ENCODE results near the gene CYP2C9.
"Not testable (repeated sequence)": the region's sequence is repeated elsewhere in the genome, so short reads cannot be mapped to it uniquely, and the experiment has no call there.

Gene CYP2C9

GRCh38 chr10:94938383-94938782 lies at the start of gene CYP2C9:
CYP2C9 (plus strand) TSS chr10:94938658; CDS start chr10:94938683, 25 bp downstream.
- no peak for DNase-seq

- no peak for DNase-seq
Measured at GRCh38 chr10:94889123-94889522, 49.3 kb upstream of the CYP2C9 start.

- no peak for DNase-seq
Measured at GRCh38 chr10:94890264-94891022, 48.0 kb upstream of the CYP2C9 start.

DNA sequence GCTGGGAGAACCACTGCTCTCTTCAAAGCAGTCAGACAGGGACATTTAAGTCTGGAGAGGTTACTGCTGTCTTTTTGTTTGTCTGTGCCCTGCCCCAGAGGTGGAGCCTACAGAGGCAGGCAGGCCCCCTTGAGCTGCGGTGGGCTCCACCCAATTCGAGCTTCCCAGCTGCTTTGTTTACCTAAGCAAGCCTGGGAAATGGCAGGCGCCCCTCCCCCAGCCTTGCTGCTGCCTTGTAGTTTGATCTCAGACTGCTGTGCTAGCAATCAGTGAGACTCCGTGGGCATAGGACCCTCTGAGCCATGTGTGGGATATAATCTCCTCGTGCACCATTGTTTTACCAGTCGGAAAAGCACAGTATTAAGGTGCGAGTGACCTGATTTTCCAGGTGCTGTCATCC lies 40.0 kb upstream of the CYP2C9 start:
- DNase-seq = not testable (repeated sequence)

DNA sequence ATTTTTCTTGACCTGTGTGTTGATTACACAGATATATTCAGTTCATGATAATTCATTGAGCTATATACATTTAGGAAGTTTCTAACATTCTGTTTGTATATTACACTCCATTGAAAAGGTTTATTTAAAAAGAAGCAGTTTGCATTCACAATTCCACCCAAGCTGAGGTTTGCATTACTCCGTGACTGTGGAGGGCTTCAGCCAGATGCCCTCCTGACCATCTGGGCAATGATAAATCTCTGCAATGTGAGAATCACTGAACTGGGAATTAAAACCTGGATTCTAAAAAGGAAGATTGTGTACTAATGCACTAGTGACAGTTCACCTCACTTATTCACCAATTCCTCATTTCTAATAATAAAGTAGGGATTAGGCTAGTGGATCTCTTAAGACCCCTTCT lies 36.4 kb upstream of the CYP2C9 start:
- DNase-seq = no peak

GRCh38 chr10:94902570-94902969 lies 35.9 kb upstream of the CYP2C9 start:
- DNase-seq = no peak

DNA sequence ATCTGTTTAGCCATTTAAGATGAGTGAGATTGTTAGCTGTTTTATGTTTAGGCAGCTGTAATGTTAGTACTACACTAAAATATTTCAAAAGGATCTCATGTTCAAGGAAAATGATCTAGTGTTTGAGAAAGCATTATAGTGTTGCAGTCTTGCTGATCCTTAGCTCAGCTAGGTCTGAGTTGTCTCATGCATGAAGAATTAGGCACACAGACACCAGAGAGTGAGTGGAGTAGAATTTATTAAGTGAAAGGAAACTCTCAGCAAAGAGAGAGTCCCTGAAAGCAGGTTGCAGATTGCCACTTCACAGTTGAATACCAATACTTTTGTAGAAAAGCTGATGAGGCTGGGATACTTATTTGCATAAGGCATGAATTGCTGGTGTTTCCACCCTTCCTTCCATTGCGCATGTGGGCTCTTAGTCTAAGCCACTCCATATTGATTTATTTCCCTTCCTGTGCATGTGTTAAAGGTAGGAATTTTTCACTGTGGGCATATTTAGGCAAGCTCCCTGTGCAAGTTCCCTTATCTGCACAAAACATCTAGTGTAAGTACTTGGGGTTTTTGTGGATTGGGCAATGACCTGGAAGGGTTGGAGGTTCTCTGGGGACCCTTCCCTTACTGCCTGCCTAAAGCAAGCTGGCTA lies 33.8 kb upstream of the CYP2C9 start:
- not testable (repeated sequence) for DNase-seq

GRCh38 chr10:94916423-94916822 lies 22.0 kb upstream of the CYP2C9 start:
- no peak for DNase-seq

GRCh38 chr10:94936721-94937120 lies 1.7 kb upstream of the CYP2C9 start:
- no peak for DNase-seq

DNA sequence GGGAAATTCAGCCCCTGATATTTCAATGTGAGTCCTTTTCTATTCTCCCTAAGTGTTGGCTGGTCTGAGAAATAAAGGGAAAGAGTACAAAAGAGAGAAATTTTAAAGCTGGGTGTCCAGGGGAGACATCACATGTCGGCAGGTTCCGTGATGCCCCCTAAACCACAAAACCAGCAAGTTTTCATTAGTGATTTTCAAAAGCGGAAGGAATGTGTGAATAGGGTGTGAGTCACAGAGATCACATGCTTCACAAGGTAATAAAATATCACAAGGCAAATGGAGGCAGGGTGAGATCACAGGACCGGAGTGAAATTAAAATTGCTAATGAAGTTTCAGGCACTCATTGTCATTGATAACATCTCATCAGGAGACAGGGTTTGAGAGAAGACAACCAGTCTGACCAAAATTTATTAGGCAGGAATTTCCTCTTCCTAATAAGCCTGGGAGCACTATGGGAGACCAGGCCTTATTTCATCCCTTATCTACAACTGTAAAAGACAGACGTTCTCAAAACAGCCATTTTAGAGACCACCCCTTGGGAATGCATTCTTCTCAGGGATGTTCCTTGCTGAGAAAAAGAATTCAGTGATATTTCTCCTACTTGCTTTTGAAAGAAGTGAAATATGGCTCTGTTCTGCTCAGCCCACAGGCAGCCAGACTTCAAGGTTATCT lies 5.1 kb downstream of the CYP2C9 start:
- DNase-seq = not testable (repeated sequence)

DNA sequence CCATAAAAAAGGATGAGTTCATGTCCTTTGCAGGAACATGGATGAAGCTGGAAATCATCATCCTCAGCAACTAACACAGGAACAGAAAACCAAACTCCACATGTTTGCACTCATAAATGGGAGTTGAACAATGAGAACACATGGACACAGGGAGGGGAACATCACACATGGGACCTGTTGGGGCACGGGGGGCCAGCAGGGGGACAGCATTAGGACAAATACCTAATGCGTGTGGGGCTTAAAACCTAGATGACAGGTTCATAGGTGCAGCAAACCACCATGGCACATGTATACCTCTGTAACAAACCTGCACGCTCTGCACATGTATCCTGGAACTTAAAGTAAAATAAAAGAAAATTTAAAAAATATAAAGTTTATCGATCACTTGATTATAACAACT lies 7.7 kb downstream of the CYP2C9 start:
- not testable (repeated sequence) for DNase-seq

DNA sequence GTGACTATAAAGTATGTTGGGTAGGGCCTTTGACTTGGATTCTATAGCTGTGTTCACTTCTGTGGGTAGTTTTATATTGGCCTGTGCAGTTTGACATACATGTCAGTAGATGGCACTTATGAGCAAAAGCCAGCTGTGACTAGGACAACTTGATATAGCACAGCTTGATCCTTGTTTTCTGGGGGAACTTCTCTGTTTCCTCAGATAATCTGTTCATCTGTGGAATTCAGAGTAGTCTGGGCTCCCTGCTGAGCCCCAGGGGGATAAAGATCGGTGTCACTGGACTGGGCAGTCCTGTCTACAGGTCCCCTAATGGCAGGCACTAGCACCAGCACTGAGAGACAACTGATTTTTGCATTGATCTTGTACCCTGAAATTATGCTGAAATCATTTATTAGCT lies 25.4 kb downstream of the CYP2C9 start:
- no peak for DNase-seq

DNA sequence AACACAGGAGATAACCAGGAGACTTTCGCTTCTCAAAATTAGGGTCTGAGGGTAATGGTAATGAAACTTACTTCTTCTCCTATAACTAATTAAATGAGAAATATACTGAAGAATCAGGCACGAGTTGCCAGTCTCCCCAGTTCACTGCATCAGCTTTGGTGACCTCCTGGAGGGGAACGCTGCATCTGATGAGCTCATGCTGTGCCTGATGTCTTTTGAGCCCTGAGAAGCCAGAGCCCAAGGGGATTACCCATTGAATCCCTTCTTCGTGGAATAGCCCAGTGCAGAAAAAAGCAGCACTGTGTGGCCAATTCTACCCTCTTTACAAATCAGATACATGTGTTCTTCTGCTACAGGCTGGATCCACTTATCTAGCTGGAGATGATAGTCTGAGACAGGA lies 45.1 kb downstream of the CYP2C9 start:
- DNase-seq = no peak

- DNase-seq = no peak
Measured at GRCh38 chr10:94989192-94989591, 50.7 kb downstream of the CYP2C9 start.

GRCh38 chr10:94991243-94991888 lies 52.9 kb downstream of the CYP2C9 start:
- DNase-seq = no peak

- DNase-seq = no peak
Measured at GRCh38 chr10:94992811-94993210, 54.4 kb downstream of the CYP2C9 start.

GRCh38 chr10:94997741-94998174 lies 59.3 kb downstream of the CYP2C9 start:
- DNase-seq = no peak

GRCh38 chr10:95026461-95026860 lies 88.0 kb downstream of the CYP2C9 start:
- DNase-seq = no peak

- no peak for DNase-seq
Measured at GRCh38 chr10:95031656-95032055, 93.2 kb downstream of the CYP2C9 start.

GRCh38 chr10:95034401-95034800 lies 95.9 kb downstream of the CYP2C9 start:
- DNase-seq = no peak

- DNase-seq = no peak
Measured at GRCh38 chr10:95035332-95036295, 97.2 kb downstream of the CYP2C9 start.

GRCh38 chr10:95039281-95039680 lies 100.8 kb downstream of the CYP2C9 start:
- DNase-seq = no peak

Measured in activated CD4-positive, alpha-beta T cell treated with anti-CD3 and anti-CD28 coated beads for 1 hour (primary cell).